ENCODE results near the gene GPR84.

GPR84 gene

GRCh38 chr12:54324617-54325441, 39.5 kb downstream of the GPR84 start, which contains the start of gene COPZ1:
Gene COPZ1, plus strand, starts transcription at chr12:54325131. Its CDS starts 33 bp downstream, at chr12:54325164.
- DNase-seq (ENCODE audit: low read depth): peak; percentile 100
- H3K4me3 ChIP-seq (ENCODE audit: control insufficient read depth, low read depth, low read length): peak within 1 kb of the TSS; percentile 82
- peak; percentile 78 for TF ChIP-seq CTCF (IDR thresholded peaks at IDR 0.05; ENCODE audit: control insufficient read depth, insufficient read depth, low read depth, low read length, missing control alignments)

GRCh38 chr12:54321363-54321762, 42.9 kb downstream of the GPR84 start:
- TF ChIP-seq CTCF (IDR thresholded peaks at IDR 0.05; ENCODE audit: control insufficient read depth, insufficient read depth, low read depth, low read length, missing control alignments): no peak
- H3K4me3 ChIP-seq (ENCODE audit: control insufficient read depth, low read depth, low read length): no peak overlapping the region
- no peak for DNase-seq (ENCODE audit: low read depth)
